Activated CD4-positive, alpha-beta memory T cell treated with anti-CD3 and anti-CD28 coated beads, Interleukin-2, amount 10 ng/mL, durations not matched to agents 7 days and 5 days (primary cell): ENCODE measurements around the gene ZNF283. TPM values are rescaled to one million over a fixed set of nuclear protein-coding genes. Genes with fewer than 3 reads are reported as not detected.

ENCODE experiments used
- CTCF ChIA-PET: fragments of 350-600 bp; sonication (Branson Sonifier 250); formaldehyde crosslinking; loops from one replicate; lab custom pipeline; 2021; ENCODE audit warnings: antibody characterized with exemption, inconsistent platforms; lab: Charles Lee
- POLR2A ChIA-PET: fragments of 350-600 bp; sonication (Branson Sonifier 250); formaldehyde crosslinking; loops from one replicate; lab custom pipeline; 2021; ENCODE audit warnings: antibody characterized with exemption; lab: Charles Lee
- DNase-seq: peaks from one replicate; pipeline ENCODE4 v3.0.0-alpha.2; 2020
- H3K27ac Mint-ChIP-seq: one replicate; pipeline ENCODE4 v1.8.0; 2021; ENCODE audit warnings: mild to moderate bottlenecking, mixed read lengths
- H3K27me3 Mint-ChIP-seq: one replicate; pipeline ENCODE4 v1.8.0; 2021; ENCODE audit warnings: mixed read lengths
- H3K36me3 Mint-ChIP-seq: one replicate; pipeline ENCODE4 v1.8.0; 2021; ENCODE audit warnings: low read depth, mixed read lengths
- H3K4me1 Mint-ChIP-seq: one replicate; pipeline ENCODE4 v1.8.0; 2021; ENCODE audit warnings: mixed read lengths
- H3K4me3 Mint-ChIP-seq: one replicate; pipeline ENCODE4 v1.8.0; 2021; ENCODE audit warnings: mild to moderate bottlenecking, mixed read lengths
- H3K9me3 Mint-ChIP-seq: one replicate; pipeline ENCODE4 v1.8.0; 2021; ENCODE audit warnings: mixed read lengths
- total RNA-seq, 2 experiments: library from RNA; stranded (reverse); gene quantifications; one replicate each; pipeline ENCODE4 v1.2.3, GENCODE V29; 2021

The ZNF283 gene
- total RNA-seq, 2 experiments from 2014 or later = 6.5 to 6.8 TPM

- peak; percentile 72 for DNase-seq
- ChIA-PET POLR2A (interaction anchor here (0.7 to 9.4 kb wide), 5 partner anchors 9 to 189 kb away, joined by 3 to 152 read pairs (median 16); partner anchors contain the start of genes IRGQ and SMG9), CTCF (interaction anchor here (0.6 to 1.9 kb wide), 9 partner anchors 14 to 190 kb away, joined by 3 to 35 read pairs (median 4); partner anchors contain the start of gene ZNF576)
- Mint-ChIP-seq H3K36me3 (peaks cover 13% of the 10 kb centered on the region), H3K4me1 (peaks cover 52% of the 10 kb centered on the region), H3K27me3 (peaks cover 5% of the 10 kb centered on the region), H3K9me3 (no peaks in the 10 kb centered on the region), H3K27ac (peak overlapping the region; percentile 89), H3K4me3 (peak overlapping the region; percentile 64)
Observed at GRCh38 chr19:43784241-43784980, 42.7 kb upstream of the ZNF283 start.

DNA sequence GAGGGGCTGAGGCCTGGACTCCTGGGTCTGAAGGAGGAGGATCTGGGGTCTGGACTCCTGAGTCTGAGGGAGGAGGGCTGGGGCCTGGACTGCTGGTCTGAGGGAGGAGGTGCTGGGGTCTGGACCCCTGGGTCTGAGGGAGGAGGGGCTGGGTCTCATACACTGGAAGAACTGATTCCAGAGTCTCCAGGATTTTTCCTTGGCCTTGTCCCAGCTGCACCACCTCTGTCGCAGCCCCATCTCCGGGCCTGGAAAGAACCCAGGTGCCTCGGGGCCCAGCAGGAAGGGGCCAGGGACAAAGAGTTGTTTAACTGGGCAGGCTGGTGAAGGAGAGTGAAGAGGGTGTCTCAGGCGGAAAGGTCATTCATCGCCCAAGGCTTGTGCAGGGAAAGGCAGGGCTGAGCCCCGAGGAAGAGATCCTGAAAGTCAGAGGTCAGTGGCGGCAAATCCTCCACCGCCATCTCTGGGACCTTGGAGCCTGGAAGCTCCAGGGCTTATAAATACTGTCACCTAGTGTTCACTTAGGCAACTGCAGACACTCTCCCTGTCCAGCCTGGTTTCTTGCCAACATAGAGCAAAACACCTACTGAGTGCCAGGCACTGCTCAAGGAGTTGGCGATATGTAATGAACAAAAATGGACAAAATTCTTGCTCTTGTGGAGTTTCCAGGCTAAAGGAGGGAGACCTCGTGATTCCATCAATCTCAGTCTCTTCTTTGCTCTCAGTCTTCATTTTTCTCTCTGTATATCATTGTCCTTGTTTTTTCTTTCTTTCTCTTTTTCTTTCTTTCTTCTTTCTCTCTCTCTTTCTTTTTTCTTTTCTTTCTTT, 41.9 kb upstream of the ZNF283 start:
- POLR2A ChIA-PET = interaction anchor here (0.7 to 9.4 kb wide), 6 partner anchors 9 to 190 kb away, joined by 3 to 152 read pairs (median 10); partner anchors contain the start of genes IRGQ and SMG9
- H3K27me3 Mint-ChIP-seq = peaks cover 5% of the 10 kb centered on the region
- H3K9me3 Mint-ChIP-seq = no peaks in the 10 kb centered on the region
- peak overlapping the region; percentile 18 for H3K4me3 Mint-ChIP-seq
- peaks cover 7% of the 10 kb centered on the region for H3K36me3 Mint-ChIP-seq
- peak; percentile 65 for DNase-seq
- H3K27ac Mint-ChIP-seq = peak overlapping the region; percentile 89
- CTCF ChIA-PET = interaction anchor here (0.6 to 1.9 kb wide), 10 partner anchors 9 to 190 kb away, joined by 3 to 35 read pairs (median 4); partner anchors contain the start of gene ZNF576
- peaks cover 46% of the 10 kb centered on the region for H3K4me1 Mint-ChIP-seq

- POLR2A ChIA-PET = interaction anchor here (1.0 to 1.7 kb wide), 2 partner anchors 22 to 33 kb away, joined by 3 to 4 read pairs; no protein-coding TSS in a partner anchor
- peaks cover 39% of the 10 kb centered on the region for H3K4me1 Mint-ChIP-seq
- no peak for DNase-seq
- H3K4me3 Mint-ChIP-seq = no peak overlapping the region
- H3K9me3 Mint-ChIP-seq = no peaks in the 10 kb centered on the region
- CTCF ChIA-PET = interaction anchor here (1.4 to 3.0 kb wide), 3 partner anchors 18 to 41 kb away, joined by 4 to 13 read pairs (median 8); no protein-coding TSS in a partner anchor
- peaks cover 5% of the 10 kb centered on the region for H3K27me3 Mint-ChIP-seq
- peaks cover 7% of the 10 kb centered on the region for H3K36me3 Mint-ChIP-seq
- H3K27ac Mint-ChIP-seq = no peak overlapping the region
Observed at GRCh38 chr19:43786665-43787064, 40.5 kb upstream of the ZNF283 start.

DNA sequence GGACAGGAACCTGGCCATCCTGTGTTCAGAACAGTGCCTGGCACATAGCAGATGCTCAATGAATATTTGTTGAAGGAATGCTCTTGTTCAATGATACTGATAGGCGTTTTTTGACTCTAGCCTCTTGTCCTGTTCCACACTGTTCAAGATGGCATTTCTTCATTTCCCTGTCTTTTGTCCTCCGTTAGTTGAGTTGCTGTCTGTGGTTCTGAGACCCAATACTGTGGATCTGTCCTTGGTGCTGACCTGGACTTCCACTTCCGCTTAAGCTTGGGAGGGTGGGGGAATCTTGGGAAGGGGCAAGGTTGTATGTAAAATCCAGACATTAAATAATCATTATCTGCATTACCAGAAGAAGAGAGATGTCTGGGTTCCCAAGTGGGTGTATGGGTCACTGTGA, 38.1 kb upstream of the ZNF283 start:
- H3K4me1 Mint-ChIP-seq = peaks cover 15% of the 10 kb centered on the region
- CTCF ChIA-PET = interaction anchor here (3.0 kb wide), 1 partner anchor 44 kb away, joined by 13 read pairs; no protein-coding TSS in a partner anchor
- H3K9me3 Mint-ChIP-seq = no peaks in the 10 kb centered on the region
- POLR2A ChIA-PET = no interaction called here
- no peaks in the 10 kb centered on the region for H3K36me3 Mint-ChIP-seq
- peaks cover 5% of the 10 kb centered on the region for H3K27me3 Mint-ChIP-seq
- no peak overlapping the region for H3K4me3 Mint-ChIP-seq
- H3K27ac Mint-ChIP-seq = no peak overlapping the region
- DNase-seq = no peak

DNA sequence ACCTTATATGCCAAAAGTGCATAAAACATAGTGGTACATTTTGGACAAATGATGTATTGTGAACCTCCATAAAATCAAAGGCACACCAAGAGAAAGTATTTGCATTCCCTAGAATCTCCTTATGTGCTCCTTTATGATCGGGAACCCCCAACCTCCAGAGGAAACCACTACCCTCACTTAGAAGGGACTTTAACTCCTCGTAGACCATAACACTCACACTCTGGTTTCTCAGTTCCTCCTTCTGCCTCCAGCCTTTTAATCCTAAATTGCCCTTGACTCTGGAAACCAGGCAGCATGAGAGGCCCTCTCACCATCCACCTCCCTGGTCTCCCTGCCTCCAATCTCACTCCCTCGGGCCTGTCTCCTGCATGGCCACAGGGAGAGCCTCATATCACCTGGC, 36.5 kb upstream of the ZNF283 start:
- CTCF ChIA-PET = no interaction called here
- Mint-ChIP-seq H3K27me3 (peaks cover 5% of the 10 kb centered on the region), H3K36me3 (no peaks in the 10 kb centered on the region)

DNA sequence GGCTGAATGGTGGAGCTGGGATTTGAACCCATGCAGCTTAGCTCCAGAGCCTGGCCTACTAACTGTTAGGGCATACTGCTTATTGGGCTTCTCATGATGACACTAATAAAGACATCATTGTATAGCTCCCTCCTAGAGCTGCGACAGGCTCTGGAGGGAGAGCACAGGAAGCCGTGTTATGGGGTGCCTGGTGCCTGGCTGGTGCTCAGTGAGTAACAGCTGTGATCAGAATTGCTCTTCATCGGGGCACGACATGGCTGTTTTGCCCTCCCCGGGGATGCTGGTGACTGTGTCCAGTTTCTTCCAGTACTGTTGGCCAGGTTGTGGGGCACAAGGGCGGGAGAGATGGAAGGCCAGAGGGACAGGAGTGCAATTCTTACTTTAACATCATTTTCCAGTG, 30.0 kb upstream of the ZNF283 start:
- Mint-ChIP-seq H3K9me3 (no peaks in the 10 kb centered on the region), H3K4me3 (peak overlapping the region; percentile 22), H3K27ac (no peak overlapping the region), H3K27me3 (peaks cover 9% of the 10 kb centered on the region), H3K36me3 (no peaks in the 10 kb centered on the region), H3K4me1 (peaks cover 24% of the 10 kb centered on the region)
- ChIA-PET CTCF (interaction anchor here (1.2 to 1.6 kb wide), 2 partner anchors 12 to 129 kb away, joined by 4 to 5 read pairs; no protein-coding TSS in a partner anchor), POLR2A (interaction anchor here (2.0 kb wide), 1 partner anchor 42 kb away, joined by 8 read pairs; the partner anchor contains the start of gene SMG9)
- DNase-seq = no peak

More for the DNA sequence above, 36.5 kb upstream of the ZNF283 start:
- peaks cover 3% of the 10 kb centered on the region for H3K4me1 Mint-ChIP-seq
- POLR2A ChIA-PET = no interaction called here
- no peaks in the 10 kb centered on the region for H3K9me3 Mint-ChIP-seq
- no peak for DNase-seq
- H3K27ac Mint-ChIP-seq = no peak overlapping the region
- H3K4me3 Mint-ChIP-seq = no peak overlapping the region

- ChIA-PET POLR2A (interaction anchor here (2.0 kb wide), 1 partner anchor 43 kb away, joined by 8 read pairs; the partner anchor contains the start of gene SMG9), CTCF (interaction anchor here (1.2 to 1.6 kb wide), 2 partner anchors 12 to 129 kb away, joined by 4 to 5 read pairs; no protein-coding TSS in a partner anchor)
- peak overlapping the region; percentile 22 for H3K4me3 Mint-ChIP-seq
- H3K4me1 Mint-ChIP-seq = peaks cover 24% of the 10 kb centered on the region
- no peak overlapping the region for H3K27ac Mint-ChIP-seq
- no peaks in the 10 kb centered on the region for H3K36me3 Mint-ChIP-seq
- peaks cover 9% of the 10 kb centered on the region for H3K27me3 Mint-ChIP-seq
- H3K9me3 Mint-ChIP-seq = no peaks in the 10 kb centered on the region
- DNase-seq = no peak
Observed at GRCh38 chr19:43797556-43797955, 29.6 kb upstream of the ZNF283 start.

DNA sequence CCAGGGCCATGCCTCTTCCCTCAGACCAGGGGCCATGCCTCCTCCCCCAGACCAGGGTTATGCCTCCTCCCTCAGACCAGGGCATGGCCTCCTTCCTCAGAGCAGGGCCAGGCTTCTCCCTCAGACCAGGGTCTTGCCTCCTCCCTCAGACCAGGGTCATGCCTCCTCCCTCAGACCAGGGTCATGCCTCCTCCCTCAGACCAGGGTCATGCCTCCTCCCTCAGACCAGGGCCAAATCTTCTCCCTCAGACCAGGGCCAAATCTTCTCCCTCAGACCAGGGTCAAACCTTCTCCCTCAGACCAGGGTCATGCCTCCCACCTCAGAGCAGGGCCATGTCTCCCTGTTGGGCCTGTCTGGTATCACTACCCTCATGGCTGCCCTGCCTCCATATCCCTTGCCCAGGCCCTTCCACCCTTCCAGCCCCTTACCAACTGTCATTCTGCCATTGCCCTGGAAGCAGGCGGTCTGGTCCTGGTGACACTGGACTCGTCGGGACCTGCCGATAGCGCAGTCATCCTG, 29.0 kb upstream of the ZNF283 start:
- peak overlapping the region; percentile 68 for H3K4me3 Mint-ChIP-seq
- no peaks in the 10 kb centered on the region for H3K36me3 Mint-ChIP-seq
- peaks cover 9% of the 10 kb centered on the region for H3K27me3 Mint-ChIP-seq
- no peak overlapping the region for H3K27ac Mint-ChIP-seq
- no peak for DNase-seq
- peaks cover 24% of the 10 kb centered on the region for H3K4me1 Mint-ChIP-seq
- no peaks in the 10 kb centered on the region for H3K9me3 Mint-ChIP-seq
- ChIA-PET CTCF (no interaction called here), POLR2A (no interaction called here)

GRCh38 chr19:43798546-43799409, 28.3 kb upstream of the ZNF283 start:
- Mint-ChIP-seq H3K27me3 (peaks cover 9% of the 10 kb centered on the region), H3K9me3 (no peaks in the 10 kb centered on the region), H3K27ac (no peak overlapping the region), H3K36me3 (no peaks in the 10 kb centered on the region), H3K4me3 (peak overlapping the region; percentile 68), H3K4me1 (peaks cover 24% of the 10 kb centered on the region)
- POLR2A ChIA-PET = no interaction called here
- peak; percentile 56 for DNase-seq
- CTCF ChIA-PET = interaction anchor here (1.1 kb wide), 1 partner anchor 11 kb away, joined by 5 read pairs; no protein-coding TSS in a partner anchor

GRCh38 chr19:43799502-43800142, 27.5 kb upstream of the ZNF283 start:
- peak overlapping the region; percentile 68 for H3K4me3 Mint-ChIP-seq
- DNase-seq = no peak
- no peaks in the 10 kb centered on the region for H3K9me3 Mint-ChIP-seq
- peaks cover 11% of the 10 kb centered on the region for H3K27me3 Mint-ChIP-seq
- CTCF ChIA-PET = interaction anchor here (1.1 kb wide), 1 partner anchor 10 kb away, joined by 5 read pairs; no protein-coding TSS in a partner anchor
- POLR2A ChIA-PET = no interaction called here
- no peaks in the 10 kb centered on the region for H3K36me3 Mint-ChIP-seq
- peaks cover 24% of the 10 kb centered on the region for H3K4me1 Mint-ChIP-seq
- H3K27ac Mint-ChIP-seq = no peak overlapping the region

DNA sequence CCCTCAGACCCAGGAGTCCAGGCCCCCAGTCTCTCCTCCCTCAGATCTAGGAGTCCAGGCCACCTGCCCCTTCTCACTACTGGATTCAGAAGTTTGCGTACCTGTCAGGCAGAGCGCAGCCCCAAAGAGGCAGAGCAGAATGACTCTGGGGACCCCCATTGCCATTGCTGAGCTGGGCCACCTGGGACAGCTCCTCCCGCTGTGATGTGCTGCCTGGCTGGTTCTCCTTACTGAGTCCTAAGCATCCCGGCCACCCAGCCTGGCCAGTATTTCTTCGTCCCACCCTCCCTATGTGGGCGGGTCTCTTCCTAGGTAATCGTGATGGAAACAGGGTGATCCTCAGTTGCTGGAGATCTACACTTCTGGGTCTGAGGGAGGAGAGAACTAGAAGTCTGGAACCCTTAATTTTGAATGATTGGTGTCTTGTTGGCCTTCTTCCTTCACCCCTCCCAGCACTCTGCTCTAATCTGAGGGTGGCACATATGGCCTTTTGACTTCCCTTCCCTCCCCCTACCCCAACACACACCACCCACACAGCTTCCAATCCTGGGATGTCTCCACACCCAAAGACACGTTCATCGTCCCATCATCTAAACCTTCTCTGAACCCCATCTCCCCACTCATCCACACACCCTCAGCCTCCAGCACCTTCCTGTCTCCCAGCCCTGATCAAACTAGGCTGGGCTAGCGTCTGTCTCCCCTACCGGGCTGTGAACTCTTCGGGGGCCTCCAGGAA, 24.7 kb upstream of the ZNF283 start, which contains the start of gene LYPD5:
LYPD5 (minus strand) TSS at position 232 of the 736 bp plus-strand sequence; CDS start at position 165, 67 bp downstream.
- DNase-seq = no peak
- H3K4me3 Mint-ChIP-seq = no peak within 1 kb of the TSS
- H3K27ac Mint-ChIP-seq = no peak within 1 kb of the TSS
- H3K9me3 Mint-ChIP-seq = no peaks in the 10 kb centered on the region
- H3K4me1 Mint-ChIP-seq = peaks cover 20% of the 10 kb centered on the region
- H3K36me3 Mint-ChIP-seq = no peaks in the 10 kb centered on the region
- H3K27me3 Mint-ChIP-seq = peaks cover 8% of the 10 kb centered on the region
- CTCF ChIA-PET = no interaction called here
- POLR2A ChIA-PET = no interaction called here
